ENCODE data around the gene NUBP1.

The NUBP1 gene

GRCh38 chr16:10817514-10817913 is 73.9 kb downstream of the NUBP1 start:
- 0 out of 2 replicates have a peak, but pooled peaks cover 4% of the 10 kb centered on the region for H3F3A ChIP-seq (ENCODE audit: control insufficient read depth, insufficient read depth)
- H3K36me3 ChIP-seq (ENCODE audit: control insufficient read depth, low read length), result no peaks in the 10 kb centered on the region
- H3K4me3 ChIP-seq (ENCODE audit: low read length), result no peak overlapping the region
- H3K9me3 ChIP-seq (ENCODE audit: control insufficient read depth, insufficient read depth, low read length), result no peaks in the 10 kb centered on the region
- TF ChIP-seq CTCF (IDR thresholded peaks at IDR 0.05; ENCODE audit: low read depth, low read length, poor library complexity, severe bottlenecking), result no peak
- TF ChIP-seq EZH2phosphoT487 (IDR thresholded peaks at IDR 0.05; ENCODE audit: borderline replicate concordance, low read length), result no peak
- H4K20me1 ChIP-seq (ENCODE audit: control insufficient read depth, insufficient read depth, low read depth, low read length), result no peaks in the 10 kb centered on the region
- H3K9me2 ChIP-seq (replicated peaks; ENCODE audit: control insufficient read depth, low read length), result no peaks in the 10 kb centered on the region
- no peak overlapping the region for H3K27ac ChIP-seq (ENCODE audit: low read depth, low read length)
- H3K79me2 ChIP-seq (ENCODE audit: control insufficient read depth, low read length), result no peaks in the 10 kb centered on the region
- H3K4me1 ChIP-seq (ENCODE audit: control insufficient read depth, low read length), result peaks cover 35% of the 10 kb centered on the region
- no peaks in the 10 kb centered on the region for H3K27me3 ChIP-seq (ENCODE audit: control insufficient read depth, low read length)
- no peak overlapping the region for H3K4me2 ChIP-seq (ENCODE audit: low read length)

- no peaks in the 10 kb centered on the region for H3K36me3 ChIP-seq (ENCODE audit: control insufficient read depth, low read length)
- H3K27me3 ChIP-seq (ENCODE audit: control insufficient read depth, low read length), result no peaks in the 10 kb centered on the region
- H3K79me2 ChIP-seq (ENCODE audit: control insufficient read depth, low read length), result no peaks in the 10 kb centered on the region
- H3K4me2 ChIP-seq (ENCODE audit: low read length), result no peak within 1 kb of the TSS
- H3K27ac ChIP-seq (ENCODE audit: low read depth, low read length), result no peak within 1 kb of the TSS
- H4K20me1 ChIP-seq (ENCODE audit: control insufficient read depth, insufficient read depth, low read depth, low read length), result no peaks in the 10 kb centered on the region
- TF ChIP-seq EZH2phosphoT487 (IDR thresholded peaks at IDR 0.05; ENCODE audit: borderline replicate concordance, low read length) (no peak), CTCF (IDR thresholded peaks at IDR 0.05; ENCODE audit: low read depth, low read length, poor library complexity, severe bottlenecking) (no peak)
- H3K9me2 ChIP-seq (replicated peaks; ENCODE audit: control insufficient read depth, low read length), result no peaks in the 10 kb centered on the region
- H3K4me1 ChIP-seq (ENCODE audit: control insufficient read depth, low read length), result peaks cover 28% of the 10 kb centered on the region
- H3K9me3 ChIP-seq (ENCODE audit: control insufficient read depth, insufficient read depth, low read length), result no peaks in the 10 kb centered on the region
- 0 out of 2 replicates have a peak, but pooled peaks cover 4% of the 10 kb centered on the region for H3F3A ChIP-seq (ENCODE audit: control insufficient read depth, insufficient read depth)
- no peak within 1 kb of the TSS for H3K4me3 ChIP-seq (ENCODE audit: low read length)
These were observed 74.6 kb downstream of the NUBP1 start, which contains the start of gene TVP23A for GRCh38 chr16:10817963-10818941. TSS of gene TVP23A (minus strand) at chr16:10818794. CDS start at chr16:10818493, 301 bp downstream.
